NCI-H748 (cell line): ENCODE data around the gene ZDHHC5.

Source experiments
- DNase-seq: peaks from one replicate; lab custom pipeline; 2025; ENCODE audit not compliant: unreplicated experiment; lab: John Stamatoyannopoulos, UW

Gene ZDHHC5, protein sequence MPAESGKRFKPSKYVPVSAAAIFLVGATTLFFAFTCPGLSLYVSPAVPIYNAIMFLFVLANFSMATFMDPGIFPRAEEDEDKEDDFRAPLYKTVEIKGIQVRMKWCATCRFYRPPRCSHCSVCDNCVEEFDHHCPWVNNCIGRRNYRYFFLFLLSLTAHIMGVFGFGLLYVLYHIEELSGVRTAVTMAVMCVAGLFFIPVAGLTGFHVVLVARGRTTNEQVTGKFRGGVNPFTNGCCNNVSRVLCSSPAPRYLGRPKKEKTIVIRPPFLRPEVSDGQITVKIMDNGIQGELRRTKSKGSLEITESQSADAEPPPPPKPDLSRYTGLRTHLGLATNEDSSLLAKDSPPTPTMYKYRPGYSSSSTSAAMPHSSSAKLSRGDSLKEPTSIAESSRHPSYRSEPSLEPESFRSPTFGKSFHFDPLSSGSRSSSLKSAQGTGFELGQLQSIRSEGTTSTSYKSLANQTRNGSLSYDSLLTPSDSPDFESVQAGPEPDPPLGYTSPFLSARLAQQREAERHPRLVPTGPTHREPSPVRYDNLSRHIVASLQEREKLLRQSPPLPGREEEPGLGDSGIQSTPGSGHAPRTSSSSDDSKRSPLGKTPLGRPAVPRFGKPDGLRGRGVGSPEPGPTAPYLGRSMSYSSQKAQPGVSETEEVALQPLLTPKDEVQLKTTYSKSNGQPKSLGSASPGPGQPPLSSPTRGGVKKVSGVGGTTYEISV

DNA sequence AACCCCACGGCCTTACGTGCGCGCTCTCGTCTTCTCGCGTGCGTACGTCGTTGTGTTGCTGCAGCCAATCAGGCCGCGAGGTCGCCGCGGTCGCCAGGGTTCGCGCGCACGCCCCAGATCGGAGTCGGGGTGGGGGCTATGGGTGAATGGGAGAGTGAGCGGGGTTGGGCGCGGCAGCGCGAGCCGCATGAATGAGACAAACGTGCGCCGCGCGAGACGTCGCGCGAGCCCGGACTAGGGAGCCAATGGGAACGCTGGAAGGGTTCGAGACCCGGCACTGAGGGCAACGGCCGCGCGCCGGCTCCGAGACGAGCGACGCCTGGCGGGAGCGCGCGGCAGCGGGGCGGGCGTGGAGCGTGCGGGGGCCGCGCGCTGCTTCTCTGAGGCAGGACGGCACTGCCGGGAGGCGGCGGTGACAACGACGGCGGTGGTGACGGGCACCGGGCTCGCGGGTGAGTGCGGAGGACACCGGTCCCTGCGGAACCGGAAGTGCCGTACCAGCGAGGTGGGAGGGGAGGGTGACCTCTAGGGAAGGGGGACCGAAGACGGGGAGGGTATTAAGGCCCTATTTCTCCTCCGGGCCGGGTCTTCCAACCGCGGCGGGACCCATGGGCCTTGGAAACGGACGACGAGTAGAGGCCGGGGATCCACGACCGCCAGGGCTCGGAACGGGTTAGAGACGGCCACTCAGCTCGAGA, at the start of gene ZDHHC5:
Gene ZDHHC5, plus strand, starts transcription at position 379 of the 698 bp plus-strand sequence. CDS start 4,977 bp downstream, outside the sequence.
- DNase-seq = peak; percentile 99

DNA sequence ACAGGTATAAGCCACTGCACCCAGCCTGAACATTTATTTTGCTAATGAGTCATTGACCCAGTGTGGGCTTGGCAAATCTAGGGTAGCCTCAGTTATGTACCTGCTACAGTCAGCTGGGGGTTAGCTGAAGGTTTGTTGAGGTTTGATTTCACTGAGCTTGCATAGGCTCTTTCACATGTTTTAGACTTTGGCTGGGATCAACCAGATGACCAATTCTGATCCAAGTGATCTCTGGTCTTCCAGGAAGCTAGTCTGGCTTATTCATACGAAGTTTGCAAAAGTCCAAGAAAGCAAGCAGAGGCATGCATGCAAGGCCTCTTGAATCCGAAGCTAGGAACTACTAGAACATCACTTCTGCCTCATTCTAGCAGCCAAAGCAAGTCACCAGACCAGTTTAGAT, 49.5 kb upstream of the ZDHHC5 start:
- no peak for DNase-seq

DNA sequence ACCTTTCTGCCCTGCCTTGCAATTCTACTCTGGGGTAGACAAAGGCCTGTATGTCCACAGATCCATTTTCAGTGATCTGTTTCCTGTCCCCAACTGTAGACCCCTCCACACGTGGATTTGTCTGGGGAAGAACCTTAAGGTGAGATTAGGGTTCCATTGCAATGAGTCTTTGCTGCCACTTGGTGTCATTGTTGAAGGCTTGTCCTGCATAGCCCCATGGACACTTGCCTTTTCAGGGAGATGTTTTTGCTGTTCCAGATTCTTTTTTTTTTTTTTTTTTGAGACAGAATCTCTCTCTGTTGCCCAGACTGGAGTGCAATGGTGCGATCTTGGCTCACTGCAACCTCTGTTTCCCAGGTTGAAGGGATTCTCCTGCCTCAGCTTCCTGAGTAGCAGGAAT, 48.6 kb upstream of the ZDHHC5 start:
- no peak for DNase-seq

DNA sequence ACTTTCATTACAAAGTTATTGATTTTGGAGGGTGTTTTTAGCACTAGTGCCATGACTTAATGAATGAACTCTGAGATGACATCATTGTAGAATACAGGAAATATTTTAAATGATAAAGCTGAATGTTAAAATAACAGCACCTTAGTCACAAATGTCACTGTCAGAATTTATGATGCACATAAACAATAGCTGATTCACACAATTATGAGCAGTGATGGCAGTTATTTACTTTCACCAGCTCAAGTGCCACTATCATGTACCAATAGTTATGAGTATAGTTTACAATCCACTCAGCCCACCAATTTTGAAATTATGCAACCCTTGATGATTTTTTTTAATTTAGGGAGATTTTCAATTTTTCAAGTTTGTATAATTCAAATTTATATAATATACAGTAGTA, 47.4 kb upstream of the ZDHHC5 start:
- no peak for DNase-seq

DNA sequence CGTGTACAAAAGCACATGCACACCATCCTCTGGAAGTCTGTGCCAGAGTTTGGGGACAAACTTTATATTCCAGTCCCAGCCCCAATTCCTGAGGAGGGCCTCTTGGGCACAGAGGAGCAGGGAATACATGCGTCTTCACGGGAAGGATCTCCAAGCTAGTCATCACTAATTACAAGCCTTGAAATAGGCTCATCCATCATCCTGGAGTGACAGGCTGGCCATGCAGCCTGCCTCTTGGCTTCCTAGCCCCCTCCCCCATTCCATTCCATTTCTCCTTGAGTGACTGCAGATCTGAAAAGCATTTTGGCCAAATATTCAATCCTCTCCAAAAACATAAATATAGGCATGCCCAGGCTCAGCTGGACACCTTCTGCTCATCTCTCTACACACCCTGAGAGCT, 45.7 kb upstream of the ZDHHC5 start:
- no peak for DNase-seq

DNA sequence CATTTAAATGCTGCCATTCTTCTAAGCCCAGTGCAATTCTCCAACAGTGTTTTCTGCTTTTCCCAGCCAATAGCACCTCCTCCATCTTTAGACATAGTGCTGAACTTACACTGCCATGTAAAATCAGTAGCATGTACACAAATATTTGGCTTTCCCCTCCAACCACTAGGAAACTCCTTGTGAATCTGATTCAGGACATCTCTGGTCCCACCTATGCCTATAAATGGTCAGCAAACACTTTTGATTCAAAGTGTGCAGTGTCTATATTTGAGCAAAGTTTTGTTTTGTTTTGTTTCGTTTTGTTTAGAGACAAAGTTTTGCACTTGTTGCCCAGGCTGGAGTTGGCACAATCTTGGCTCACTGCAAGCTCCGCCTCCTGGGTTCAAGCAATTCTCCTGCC, 43.0 kb upstream of the ZDHHC5 start:
- DNase-seq = no peak

DNA sequence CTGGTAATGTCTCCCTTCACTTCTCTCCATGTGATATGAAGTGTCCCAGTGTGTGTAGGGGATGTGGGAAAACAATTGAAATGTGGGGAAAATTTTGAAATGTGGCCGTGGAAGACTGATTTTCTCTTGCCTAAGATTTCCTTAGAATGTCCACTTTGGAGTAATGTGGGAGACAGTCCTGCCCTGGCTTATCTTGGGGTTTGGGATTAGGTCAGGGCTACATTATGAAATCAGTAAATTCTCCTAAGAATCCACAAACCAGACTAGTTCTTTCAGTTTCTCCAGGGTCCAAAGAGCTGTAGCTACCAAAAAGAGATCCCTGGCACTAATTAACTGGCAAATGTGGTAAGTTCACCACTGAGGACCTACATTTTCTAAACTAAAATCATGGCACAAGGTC, 41.0 kb upstream of the ZDHHC5 start:
- DNase-seq = no peak

DNA sequence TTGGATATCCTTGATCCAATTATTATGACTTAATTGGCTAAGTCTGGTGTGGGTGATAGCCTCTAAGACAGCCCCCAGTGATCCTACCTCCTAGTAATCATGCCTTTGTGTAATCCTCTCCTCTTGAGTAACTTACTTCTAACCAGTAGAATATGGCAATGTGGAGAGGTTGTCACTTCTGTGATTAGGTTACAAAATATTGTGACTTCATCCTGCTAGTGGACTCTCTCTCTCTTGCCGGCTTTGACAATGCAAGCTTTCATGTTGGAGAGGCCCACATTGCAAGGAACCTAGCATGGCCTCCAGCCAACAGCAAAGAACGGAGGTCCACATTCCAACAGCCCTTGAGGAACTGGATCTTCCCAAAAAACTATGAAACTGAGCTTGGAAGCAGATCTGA, 37.7 kb upstream of the ZDHHC5 start:
- DNase-seq = no peak

DNA sequence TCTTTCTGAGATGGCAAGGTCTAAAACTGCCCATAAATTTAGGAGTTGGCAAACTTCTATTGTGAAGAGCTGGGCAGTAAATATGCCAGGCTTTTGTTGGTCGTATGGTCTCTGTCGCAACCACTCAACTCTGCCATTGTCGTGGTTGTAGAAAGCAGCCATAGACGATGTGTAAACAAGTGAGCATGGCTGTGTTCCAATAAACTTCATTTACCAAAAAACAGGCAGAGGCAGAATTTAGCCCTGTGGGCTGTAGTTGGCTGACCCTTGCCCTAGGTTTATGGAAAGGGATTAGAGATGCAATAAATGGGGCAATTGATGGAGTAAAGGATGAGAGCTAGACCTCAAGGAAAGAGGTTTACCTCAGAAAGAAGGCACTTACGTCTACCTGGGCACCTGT, 35.8 kb upstream of the ZDHHC5 start:
- DNase-seq = no peak

DNA sequence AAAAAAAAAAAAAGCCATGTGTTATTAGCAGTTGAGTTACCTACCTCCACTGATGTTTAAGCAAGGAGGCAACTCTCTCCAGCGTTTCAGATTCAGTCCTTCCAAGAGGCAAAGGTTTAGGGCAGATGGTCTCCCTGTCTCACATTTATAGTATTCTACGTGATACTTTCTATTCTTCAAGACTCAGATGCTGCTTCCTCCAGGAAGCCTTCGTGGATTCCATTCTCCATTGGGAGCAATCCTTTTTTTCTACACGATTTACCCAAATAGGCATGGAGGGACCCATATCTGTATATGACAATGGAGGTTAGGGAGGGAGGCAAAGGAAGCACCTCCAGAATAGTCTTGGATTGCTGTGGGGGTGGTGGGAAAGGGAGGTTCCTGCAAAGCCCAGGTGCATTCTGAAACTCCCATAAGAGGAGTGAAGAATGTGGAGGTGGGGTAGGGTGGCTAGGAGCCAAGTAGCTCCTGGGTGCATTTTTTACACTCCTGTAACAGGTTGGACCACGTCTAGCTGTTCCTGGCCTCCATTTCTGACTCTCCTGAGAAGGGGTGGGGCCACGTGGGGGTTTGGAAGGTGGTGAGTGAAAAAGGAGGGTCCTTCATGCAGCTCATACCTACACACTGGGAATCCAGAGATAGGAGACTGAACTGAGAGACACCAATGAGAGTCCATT, 34.4 kb upstream of the ZDHHC5 start:
- no peak for DNase-seq

DNA sequence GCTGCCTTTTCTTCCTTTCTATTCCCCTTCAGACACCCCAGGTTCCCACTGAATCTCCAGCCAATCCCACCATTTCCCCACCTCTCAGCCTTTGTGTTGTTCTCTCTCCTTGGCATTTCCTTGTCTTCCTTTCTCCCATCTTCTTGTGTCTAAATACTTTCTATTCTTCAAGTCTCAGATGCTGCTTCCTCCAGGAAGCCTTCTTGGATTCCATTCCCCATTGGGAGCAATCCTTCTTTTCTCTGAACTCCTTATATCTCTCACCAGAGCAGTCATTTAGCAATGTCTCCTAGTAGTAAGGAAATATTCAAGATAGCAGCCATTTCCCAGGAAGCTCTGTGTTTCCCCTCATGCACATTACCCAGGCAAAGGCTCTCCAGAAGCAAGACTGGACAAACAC, 33.6 kb upstream of the ZDHHC5 start:
- no peak for DNase-seq

DNA sequence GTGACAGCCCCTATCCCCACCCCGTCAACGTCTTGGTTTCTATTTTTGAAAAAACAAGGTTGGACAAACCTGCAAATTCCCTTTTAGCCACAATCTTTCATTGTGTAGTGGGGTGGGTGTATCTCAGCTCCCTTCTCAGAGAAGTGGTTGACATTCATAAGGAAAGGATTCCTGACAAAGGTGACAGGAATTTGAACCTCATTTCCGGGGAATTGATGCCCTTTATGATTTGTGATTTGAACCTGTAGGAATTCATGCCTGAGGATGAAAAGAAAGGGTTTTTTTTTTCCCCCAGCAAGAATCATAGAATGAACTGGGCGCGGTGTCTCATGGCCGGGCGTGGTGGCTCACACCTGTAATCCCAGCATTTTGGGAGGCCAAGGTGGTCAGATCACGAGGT, 32.7 kb upstream of the ZDHHC5 start:
- no peak for DNase-seq

DNA sequence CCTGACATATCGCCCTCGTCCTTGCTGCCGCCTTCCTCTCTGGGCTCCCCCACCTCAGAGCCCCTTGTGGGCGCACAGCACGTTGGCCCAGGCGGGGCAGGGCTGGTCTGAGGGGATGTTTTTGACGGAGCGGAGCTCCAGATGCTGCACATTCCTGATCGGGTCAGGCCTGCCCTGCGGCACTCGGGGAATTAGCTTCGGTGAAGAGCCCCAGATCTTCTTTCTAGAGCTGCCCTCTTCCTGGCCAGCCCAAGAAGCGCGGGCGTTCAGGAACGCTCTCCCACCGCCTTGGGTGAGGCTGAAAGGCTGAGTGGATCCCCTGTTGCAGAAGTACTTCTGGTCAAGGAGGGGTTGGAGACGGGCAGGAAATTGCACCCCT, 30.3 kb upstream of the ZDHHC5 start:
- no peak for DNase-seq

DNA sequence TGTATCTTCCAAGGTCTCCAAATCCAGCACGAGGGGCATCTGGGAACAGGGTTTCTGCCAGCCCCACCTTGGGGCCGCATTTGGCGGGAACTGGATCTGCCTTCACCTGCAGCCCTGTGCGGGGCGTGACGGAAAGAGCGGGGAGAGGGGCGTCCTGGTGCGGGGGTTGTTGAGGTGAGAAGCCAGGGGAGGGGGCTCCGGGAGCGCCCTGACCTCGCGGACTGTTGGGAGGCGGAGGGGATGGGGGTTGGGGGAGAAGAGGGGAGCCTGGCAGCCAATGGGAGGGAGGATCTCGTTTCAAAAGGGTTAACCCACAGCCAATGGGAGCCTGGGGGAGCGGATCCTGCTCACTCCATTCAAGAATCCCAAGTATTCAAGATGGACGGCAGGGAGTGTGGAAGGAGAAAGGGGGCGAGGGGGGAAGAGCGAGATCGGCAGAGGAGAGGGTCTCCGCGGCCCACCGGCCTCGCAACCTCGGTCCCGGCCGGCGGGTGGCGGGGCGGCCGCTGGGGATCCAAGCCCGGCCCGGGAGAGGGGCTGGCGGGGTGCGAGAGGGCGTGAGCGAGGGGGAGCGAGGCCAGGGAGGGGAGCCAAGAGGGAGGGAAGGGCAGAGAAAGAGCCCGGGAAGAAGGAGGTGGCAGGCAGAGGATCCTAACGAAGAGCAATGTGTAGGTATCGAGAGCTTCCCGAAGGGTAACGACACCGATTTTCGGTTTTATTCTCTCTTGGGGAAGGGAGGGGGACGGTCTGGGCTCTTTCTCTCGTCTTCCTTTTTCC, 29.7 kb upstream of the ZDHHC5 start:
- DNase-seq = peak; percentile 82

DNA sequence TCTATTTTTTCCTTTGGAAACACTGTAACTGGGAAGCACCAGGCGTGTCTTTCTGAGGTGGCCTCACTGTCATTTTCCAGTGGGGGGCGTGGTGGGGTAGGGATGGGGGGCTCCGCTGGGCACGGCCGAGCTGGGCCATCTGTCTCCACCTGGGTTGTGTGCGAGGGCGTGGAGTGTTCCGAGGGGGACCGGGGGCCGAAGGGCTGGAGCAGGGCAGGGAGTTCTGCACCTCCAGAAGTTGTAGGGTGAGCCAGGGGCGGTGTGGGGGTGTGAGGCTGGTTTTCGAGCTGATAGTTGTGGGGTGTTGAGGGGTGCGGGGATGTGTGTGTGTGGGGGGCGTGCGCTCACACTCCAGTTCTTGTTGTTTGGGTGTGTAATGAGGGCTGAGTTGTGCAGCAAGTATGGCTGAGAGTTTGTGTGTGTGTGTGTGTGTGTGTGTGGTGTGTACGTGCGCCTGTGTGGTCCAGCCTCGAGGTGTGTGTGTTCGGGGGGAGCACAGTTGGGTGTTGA, 29.0 kb upstream of the ZDHHC5 start:
- peak; percentile 23 for DNase-seq

DNA sequence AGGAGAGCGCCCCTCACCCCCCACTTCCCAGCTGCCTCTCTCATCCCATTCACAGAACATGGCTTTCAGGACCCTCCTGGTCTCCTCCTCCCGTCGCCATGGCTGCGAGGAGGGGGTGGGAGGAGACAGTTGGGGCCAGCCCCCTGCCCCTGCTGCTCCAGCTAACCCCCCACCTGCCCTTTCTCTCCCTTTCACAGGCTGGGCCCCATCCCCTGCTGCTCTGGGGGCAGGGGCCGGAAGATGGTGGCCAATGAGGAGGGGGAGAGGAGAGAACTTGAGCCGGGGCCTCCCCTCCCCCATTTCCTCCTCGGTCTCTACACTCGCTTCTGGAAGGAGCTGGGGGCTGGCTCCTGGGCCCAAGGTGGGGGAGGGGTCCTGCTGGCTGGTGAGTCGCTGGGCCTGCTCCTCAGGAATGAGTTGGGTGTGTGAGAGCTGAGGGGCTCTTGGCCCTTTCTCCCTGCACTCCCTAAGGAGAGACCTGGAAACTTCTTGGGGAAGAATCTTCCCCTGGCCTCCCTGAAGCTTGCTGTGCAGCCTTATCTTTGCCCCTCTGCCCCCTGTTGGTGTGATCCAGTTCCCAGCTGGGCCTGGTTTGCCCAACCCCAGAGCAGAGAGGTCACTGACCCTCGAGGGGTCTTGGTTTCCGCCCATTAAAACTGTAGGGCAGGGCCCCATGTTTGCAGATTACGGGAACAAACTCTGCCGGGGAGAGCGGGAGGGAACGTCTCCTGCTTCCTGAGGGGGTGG, 28.4 kb upstream of the ZDHHC5 start:
- peak; percentile 35 for DNase-seq

DNA sequence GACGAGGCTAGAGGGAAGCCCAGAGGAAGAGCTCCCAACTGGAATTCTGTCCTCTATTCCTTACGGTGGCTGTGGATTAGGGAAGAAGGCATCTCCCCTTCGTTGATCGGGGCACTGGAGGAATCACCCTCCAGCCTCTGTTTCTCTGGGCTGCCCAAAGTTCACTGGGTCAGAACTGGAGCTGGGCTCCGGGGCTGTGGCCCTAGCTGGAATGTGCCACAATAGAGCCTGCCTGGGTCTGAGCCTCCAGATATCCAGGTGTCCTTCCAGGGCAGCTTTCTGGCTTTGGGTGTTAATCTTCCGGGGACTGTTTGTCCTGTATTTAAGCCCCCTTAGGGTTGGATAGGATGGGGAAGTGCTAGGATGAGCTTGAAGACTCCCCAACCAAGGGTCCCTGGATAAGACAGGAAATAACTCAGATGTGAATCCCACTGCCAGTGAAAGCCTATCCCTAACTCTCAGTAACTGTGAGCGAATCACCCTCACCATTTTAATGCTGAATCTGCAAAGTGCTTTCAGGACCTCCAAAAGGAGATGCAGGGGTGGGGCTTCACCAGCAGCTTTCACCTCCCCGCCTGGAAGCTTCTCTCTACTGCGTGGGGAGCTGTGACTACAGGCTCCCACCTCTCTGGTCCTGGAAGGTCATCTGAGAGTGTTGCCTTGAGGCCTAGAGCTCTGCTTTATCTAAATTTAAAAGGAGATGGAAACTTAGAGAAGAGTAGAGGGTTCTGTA, 27.7 kb upstream of the ZDHHC5 start:
- no peak for DNase-seq

DNA sequence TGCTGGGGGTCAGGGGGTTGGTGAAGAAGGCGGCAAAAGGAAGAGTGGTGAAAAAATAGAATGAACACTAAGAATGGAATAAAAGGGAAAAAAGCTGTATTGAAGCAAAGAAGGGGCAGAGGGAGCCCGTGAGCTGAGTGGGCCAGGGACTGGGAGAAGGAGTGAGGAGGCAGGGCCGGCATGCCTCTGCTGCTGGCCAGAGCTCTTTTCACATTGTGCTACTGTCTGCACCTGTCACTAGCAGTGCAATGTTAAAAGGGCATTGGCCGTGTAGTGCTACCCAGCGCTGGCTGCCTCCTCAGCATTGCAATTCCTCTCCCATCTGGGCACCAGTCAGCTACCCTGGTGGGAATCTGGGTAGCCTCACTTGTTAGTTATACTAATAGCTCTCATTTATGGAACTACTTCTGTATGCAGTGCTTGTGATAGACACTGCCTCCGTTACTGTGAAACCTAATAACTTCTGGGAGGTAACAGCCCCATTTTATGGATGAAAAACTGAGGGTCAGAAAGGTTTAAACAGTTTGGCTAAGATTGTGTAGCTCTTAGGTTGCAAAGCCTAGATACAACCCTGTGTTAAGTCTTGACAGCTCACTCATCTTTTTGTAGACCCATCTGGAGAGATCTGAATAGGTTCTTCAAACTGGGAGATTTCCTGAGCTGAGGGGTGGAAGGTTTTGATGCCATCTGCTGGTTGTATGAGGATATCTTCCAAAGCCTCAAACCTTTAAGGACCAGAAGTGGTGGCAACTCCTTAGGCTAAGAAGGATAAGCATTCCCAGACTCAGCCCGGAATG, 26.7 kb upstream of the ZDHHC5 start:
- peak; percentile 48 for DNase-seq
